HG03460 (cell line): ENCODE measurements around the gene MORN4.
"Not testable (repeated sequence)": the region's sequence is repeated elsewhere in the genome, so short reads cannot be mapped to it uniquely, and the experiment has no call there.

ENCODE experiments used
- ATAC-seq: cut with Tn5 transposase; IDR thresholded peaks from one replicate; pipeline ENCODE4 v1.9.1; 2021; ENCODE audit not compliant: unreplicated experiment

MORN4 gene

DNA sequence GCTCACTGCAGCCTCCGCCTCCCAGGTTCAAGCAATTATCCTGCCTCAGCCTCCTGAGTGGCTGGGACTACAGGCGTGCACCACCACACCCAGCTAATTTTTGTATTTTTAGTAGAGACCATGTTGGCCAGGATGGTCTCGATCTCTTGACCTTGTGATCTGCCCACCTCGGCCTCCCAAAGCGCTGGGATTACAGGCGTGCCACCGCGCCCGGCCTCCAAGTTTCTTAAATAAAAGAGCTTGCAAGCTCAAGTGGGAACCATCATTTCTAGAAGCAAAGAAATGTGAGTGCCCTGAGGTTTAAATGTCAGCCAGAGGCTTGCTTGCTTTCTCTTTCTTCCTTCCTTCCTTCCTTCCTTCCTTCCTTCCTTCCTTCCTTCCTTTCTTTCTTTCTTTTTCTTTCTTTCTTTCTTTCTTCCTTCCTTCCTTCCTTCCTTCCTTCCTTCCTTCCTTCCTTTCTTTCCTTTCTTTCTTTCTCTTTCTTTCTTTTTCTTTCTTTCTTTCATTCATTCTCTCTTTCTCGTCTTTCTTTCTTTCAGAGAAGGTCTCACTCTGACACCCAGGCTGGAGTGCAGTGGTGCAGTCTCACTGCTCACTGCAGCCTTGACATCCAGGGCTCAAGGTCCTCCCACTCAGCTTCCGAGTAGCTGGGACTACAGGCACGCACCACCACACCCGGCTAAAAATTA, 9.3 kb upstream of the MORN4 start:
- ATAC-seq, result not testable (repeated sequence)

DNA sequence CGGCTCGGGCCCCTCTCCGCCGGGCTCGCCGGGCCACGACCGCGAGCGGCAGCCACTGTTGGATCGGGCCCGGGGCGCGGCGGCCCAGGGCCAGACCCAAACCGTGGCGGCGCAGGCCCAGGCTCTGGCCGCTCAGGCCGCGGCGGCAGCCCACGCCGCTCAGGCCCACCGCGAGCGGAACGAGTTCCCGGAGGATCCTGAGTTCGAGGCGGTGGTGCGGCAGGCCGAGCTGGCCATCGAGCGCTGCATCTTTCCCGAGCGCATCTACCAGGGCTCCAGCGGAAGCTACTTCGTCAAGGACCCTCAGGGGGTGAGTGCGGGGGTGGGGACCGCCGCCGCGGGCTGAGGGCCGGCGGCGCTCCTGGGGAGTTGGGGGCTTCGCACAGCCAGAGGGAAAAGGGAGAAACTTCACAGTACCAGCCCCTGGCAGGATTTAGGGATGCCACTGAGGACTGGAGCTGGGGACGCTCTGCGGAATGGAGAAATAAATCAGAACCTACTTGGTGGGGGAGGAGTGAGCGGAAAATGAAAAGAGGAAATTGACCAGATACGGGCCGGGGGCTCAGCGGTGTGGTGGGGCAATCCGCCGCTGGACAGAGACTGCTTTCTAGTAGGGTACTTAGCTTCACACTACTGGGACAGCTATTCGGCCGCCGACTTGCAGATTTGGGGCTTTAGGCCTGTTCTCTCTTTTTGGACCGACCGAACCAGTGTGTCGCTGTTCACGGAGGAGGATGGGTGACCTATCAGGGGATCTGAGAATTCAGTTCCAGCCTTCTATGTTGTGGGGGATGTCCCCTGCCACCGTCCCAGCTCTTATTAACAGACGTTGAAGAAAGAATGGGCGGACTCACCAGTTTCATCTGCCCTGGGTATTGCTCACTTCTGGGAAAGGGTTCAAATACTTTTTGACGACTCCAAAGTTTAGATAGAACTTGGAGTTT, 7.8 kb upstream of the MORN4 start:
- ATAC-seq, result peak; percentile 21

DNA sequence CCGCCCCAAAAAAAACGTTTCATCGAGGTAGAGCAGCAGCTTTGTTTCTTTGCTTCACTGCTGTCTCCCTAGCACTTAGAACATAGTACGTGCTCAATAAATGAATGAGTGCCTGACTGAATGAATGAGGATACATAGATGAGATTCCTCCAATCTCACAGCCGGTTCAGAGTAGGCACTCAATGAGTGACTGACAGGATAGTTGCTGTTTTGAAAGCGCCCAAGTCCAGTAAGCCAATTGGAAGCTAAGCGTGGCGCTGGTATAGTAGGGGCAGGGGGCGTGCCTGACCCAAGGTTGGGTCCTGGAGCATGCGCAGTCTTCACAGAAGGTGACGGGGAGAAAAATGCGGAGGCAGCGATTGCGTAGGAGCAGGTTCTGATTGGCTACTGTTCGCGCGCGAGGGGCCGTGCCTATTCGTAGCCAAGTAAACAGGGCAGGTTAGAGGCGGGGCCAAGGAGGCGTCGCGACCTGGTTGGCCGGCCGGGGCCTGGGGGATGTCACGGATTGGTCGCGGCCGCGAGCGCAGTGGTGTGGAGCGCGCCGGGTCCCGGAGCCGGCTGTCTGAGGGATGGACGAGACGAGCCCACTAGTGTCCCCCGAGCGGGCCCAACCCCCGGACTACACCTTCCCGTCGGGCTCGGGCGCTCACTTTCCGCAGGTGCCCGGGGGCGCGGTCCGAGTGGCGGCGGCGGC, 7.0 kb upstream of the MORN4 start, which contains the start of gene PI4K2A:
Gene PI4K2A, plus strand, starts transcription at position 498 of the 694 bp plus-strand sequence. Its CDS starts 72 bp downstream, at position 570.
- peak; percentile 99 for ATAC-seq

DNA sequence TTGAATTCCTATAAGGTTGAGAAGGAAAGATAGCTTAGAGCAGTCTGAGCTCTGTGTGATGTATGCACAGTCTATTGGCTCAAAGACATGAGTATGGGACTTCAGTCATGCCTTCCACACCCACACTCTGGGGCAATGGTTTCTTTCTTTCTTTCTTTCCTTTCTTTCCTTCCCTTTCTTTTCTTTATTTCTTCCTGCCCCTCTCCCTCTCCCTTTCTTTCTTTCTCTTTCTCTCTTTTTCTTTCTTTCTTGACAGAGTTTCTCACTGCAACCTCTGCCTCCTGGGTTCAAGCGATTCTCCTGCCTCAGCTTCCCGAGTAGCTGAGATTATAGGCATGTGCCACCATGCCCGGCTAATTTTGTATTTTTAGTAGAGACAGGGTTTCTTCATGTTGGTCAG, 5.8 kb upstream of the MORN4 start:
- not testable (repeated sequence) for ATAC-seq

DNA sequence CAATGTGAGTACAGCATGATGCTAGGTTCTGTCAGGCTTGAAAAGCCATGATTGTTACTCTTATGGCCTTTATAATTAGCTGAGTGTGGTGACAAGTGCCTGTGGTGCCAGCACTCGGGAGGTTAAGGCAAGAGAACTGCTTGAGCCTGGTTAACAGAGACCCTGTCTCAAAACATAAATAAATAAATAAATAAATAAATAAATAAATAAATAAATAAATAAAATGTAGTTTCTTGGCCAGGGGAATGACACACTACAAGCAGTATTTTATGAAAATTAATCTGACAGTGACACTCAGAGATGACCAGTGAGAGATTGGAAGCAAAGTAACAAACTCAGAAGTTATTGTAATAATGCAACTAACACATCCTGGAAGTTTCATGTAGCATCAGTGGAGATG, 2.3 kb upstream of the MORN4 start:
- ATAC-seq, result no peak

DNA sequence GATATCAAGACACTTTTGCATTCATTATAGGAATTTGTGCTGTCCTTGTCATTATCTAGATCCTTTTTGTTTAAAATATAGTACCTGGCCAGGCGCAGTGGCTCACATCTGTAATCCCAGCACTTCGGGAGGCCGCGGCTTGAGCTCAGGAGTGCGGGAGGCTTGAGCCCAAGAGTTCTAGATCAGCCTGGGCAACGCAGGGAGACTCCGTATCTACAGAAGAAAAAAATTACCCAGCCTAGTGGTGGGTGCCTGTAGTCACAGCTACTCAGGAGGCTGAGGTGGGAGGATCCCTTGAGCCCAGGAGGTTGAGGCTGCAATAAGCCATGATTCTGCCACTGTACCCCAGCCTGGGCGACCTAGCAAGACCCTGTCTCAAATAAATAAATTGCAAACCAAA, 621 bp upstream of the MORN4 start:
- no peak for ATAC-seq

DNA sequence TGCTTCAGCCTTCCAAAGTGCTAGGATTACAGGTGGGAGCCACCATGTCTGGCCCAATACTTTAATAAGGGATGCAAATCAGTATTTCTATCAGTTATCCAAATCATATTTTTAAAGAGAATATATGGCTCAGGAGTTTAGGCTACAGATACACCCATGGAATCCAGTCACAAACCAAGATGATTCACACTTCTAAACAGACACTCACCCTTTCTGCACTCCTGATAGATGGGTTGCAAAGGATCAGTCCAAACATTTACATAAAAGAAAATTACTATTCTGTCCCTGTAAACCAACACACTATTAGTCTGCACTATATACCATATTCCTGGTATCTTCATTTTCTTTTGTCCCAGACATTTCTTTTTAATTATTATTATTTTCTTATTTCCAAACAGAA, 2.2 kb downstream of the MORN4 start:
- ATAC-seq, result no peak

DNA sequence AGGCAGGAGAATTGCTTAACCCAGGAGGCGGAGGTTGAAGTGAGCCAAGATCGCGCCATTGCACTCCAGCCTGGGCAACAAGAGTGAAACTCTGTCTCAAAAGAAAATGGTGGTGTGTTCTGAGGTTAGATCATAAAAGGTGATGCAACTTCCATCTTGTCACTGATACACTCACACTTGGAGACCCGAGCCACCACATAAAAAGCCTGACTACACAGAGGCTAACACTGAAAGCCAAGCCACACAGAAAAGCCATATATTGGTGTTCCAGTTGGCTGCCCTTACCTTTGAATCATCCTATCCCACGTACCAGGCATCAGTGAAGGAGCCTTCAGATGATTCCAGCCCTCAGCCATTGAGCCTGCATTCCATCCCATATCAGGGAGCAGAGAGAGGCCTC, 4.0 kb downstream of the MORN4 start:
- ATAC-seq, result no peak

DNA sequence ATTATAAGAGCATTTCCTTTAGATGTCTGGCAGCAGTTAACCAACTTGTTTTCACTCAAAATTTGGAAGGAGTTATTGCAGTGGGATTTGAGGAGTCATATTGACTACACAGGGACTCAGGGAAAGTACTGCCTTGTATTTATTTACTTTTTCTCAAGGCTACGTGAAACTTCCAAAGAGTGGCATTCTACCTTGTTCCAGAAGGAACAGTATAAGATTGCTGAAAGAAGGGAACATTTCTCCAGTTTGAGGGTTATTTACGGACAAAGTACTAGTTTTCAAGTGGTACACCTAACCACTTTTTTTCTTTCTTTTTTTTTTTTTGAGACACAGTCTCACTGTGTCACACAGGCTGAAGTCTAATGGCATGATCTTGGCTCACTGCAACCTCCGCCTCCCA, 5.1 kb downstream of the MORN4 start:
- ATAC-seq, result no peak

DNA sequence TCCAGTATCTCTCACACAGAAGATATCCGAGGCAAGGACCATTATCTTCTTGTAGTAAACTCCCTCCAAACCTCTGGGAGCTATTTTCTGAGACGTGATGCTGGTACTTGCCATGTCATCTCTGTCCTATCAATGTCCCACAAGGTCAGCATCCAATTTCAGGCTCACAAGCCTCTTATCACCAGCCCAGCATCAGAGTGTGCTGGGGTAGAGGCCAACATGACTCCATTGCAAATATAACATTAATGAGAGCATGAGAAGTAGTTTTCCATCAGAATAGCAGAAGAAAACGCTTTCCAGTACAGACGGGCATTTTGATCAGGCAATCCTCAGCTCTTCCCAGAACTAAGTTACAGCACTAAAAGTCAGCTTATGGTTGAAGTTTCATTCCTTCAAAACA, 5.6 kb downstream of the MORN4 start:
- ATAC-seq, result no peak

DNA sequence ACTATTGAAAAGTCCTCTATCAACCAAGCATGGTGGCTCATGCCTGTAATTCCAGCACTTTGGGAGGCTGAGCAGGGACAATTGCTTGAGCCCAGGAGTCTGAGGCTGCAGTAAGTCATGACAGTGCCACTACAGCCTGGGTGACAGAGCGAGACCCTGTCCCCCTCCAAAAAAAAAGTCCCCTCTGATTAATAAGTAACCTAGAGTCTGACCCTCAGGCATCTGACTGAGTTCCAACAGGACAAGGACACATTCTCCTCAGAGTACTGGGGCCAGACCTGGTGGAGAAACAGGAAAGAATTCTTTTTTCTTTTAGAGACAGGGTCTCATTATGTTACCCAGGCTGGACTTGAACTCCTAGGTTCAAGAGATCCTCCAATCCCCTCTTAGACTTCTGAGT, 10.0 kb downstream of the MORN4 start:
- no peak for ATAC-seq

DNA sequence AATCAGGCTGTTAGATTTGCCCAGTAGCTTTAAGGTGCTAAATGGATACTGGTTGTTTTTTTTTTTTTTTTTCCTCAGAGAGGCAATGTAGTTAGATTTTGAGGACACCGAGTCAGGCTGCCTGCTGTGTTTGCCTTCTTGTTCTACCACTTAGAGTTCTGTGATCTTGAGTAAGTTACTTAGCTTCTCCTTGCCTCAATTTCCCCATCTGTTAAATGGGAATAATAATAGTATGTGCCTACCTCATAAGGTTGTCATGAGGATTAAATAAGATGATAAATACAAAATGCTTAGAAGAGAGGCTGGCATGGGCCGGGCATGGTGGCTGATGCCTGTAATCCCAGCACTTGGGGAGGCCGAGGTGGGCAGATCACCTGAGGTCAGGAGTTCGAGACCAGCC, 14.6 kb downstream of the MORN4 start:
- ATAC-seq, result no peak

DNA sequence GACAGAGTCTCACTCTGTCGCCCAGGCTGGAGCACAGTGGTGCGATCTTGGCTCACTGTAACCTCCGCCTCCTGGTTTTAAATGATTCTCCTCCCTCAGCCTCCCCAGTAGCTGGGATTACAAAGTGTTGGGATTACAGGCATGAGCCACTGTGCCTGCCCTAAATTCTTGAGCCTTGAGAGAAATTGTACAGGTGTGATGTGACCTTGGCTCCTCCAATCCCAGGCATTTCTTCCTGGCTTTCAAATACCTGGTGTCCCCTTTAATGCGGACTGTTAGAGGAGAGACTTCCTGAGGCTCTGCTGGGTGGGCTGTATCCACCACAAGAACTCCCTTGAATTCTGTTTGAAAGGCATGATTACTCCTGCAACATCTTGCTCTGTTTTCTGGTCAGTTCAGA, 15.0 kb downstream of the MORN4 start:
- ATAC-seq, result no peak

DNA sequence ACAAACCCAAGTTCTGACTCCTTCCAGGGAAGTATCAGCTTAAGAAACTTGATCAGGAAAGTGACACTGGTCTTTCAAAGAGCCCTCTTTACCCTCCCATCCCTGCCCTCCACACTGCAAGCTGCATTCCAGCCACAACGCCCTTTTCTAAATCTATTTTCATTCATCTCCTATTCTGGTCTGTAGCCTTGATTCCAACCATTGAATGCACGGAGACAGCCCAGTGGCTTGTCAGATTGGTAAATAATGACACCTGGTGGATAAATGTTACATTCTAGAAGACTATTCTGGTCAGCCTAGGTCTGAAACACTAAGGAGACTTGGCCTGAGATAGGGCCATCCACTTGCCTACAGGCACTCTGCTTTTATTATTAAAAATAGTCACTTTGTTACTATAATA, 20.9 kb downstream of the MORN4 start:
- no peak for ATAC-seq

DNA sequence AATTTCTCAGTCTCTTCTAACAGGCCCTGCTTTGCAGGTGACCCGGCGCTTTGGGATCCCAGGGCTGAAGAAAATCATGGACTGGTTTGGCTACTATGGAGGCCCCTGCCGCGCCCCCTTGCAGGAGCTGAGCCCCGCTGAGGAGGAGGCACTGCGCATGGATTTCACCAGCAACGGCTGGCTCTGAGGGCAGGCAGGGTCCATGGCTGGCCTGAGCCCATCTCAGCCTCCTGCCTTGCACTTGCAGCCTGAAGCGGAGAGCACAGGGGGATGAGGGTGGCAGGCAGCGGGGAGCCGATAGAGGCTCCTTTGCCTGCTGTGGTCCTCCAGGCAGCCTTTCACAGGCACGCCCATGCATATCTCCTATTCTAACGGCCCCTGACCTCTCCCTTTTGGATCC, 21.8 kb downstream of the MORN4 start:
- ATAC-seq, result no peak

DNA sequence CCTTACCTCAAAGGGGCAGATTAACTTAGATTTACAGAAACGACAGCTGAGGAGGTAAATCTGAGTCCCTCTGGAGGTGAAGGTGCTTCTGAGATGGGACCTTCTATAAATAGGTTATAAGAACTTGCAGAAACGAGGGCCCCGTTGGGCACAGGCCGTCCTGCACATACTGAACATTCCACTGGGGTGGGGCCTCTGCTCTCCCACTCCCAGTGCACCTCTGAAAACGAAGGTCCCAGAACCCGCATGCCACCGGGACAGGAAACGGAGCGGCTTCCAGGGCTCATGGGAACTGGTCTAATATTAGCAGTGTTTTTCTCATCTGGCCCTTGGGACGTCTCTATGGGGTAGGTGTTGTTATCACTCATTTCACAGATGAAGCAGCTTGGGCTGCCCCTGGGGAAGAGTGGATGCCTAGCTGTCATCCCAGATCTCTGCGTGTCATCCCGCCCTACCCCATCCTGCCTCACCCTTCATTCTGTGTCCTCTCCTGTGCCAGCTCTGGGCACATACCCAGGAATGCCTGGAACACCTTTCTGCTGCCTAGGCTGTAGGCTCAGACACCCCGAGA, 24.2 kb downstream of the MORN4 start:
- no peak for ATAC-seq

DNA sequence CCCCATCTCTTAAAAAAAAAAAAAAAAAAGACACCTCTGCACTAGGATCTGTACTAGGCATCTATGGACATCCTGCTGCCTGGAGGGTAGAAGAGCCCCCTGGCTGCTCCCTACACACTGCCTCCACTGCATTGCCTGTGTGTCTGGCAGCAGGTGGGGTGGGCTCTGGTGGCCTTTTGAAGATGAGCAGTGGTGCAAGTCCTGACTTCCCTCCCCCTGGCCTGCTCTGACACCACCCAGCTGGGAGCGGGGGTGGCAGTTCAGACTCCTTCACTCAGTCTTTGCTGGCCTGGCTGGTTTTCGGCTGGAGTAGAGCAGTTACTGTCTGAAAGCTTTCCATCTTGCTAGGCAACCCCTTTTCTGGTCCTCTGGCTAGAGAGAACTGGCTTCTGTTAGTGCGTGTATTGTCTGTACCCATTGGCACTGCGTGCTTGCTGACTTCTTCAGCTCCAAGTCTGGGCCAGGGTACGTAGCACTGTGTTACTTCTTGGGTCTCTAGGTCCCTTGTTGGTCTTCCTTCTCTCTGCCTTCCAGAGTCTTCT, 26.1 kb downstream of the MORN4 start:
- ATAC-seq, result no peak

DNA sequence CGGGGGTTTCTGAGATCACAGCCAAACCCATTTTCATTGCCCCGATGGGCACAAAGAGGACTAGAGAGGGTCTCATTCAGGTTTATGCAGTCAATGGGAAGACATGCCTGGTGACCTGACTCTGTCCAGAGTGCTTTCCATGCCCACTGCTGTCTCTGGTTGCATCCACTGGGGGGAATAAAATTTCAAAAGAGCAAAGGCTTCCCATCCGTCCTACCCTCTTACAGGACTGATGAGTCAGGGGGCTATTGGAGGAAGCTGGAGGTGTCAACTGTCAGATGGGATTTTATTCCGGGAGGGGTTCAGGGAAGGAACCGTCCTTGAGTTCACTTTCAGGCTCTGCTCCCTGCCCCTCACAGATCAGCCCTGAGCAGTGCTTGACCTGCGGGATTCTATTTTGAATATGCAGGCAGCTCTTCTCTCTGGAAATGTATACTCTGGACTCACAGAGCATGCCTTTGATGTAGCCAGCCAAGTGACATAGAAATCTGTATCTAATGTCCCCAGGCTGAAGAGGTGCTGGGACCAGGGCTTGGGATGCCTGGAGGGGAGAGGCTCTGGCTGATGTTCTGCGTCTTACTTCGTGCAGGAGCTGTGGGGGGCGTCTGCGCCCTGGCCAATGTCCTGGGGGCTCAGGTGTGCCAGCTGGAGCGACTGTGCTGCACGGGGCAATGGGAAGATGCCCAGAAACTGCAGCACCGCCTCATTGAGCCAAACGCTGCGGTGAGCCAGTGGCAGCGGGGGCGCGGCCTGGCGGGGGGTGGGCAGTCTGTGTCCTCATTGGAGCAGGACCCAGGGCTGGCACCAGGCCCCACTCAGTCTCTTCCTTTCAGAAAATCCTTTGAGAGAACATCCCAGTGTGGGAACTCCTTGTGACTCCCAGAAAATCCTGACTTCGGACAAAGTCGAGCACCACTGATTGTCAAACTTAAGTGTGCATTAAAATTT, 31.8 kb downstream of the MORN4 start:
- no peak for ATAC-seq

DNA sequence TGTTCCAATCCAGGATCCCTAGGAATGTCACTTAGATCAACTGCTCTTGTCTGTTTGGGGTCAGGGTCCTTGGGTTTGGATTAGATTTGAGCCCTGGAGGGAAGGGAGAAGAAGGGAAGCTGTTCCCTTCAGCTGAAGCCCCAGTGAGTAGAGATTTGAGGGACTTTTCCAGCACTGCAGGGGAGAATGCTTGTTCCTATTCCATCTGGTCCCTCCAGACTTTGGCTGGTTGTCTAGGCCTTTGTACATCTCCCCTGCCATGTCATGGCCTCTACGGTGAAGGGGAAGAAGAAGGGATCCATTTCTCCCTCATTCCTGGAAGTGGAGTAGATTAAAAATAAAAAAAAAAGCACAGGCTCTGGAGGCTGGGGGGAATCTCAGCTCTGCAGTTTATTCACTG, 32.7 kb downstream of the MORN4 start:
- ATAC-seq, result no peak

DNA sequence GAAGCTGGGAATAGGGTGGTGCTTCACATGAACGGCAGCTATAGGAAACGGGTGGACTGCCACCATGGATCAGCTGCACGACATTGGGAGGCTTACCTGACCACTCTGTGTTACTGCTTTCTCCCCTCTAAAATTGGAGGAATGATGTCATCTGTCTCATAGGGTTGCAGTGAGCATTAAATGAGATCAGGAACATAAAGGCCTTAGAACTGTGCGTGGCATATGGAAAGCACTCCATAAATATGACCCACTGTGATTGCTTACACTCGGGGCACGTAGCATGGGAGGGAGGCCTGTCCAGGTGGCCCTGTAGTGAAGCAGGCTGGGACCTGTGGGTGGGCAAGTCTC, 34.1 kb downstream of the MORN4 start:
- no peak for ATAC-seq
